Liver (tissue), 3 donors: ENCODE results near the gene ENO3.

Experiments used
- CTCF ChIP-seq: fragments of 150-350 bp; IDR thresholded peaks from 2 replicates; pipeline ENCODE4 v1.5.1; 2017; ENCODE audit warnings: improper control_type of control experiment, low read depth, low read length; ENCODE audit not compliant: missing input control
- EGR1 ChIP-seq, 2 donors: IDR thresholded peaks; 2 replicates each; pipeline ENCODE4 v1.6.1; 2016 to 2018; ENCODE audit warnings: antibody characterized with exemption in 2 of 2, low read depth in 2 of 2
- GABPA ChIP-seq, 2 donors: IDR thresholded peaks in 1 of 2; conservative IDR thresholded peaks in 1 of 2; 2 replicates each; pipeline ENCODE4 v1.6.1; 2016; ENCODE audit warnings: antibody characterized with exemption in 2 of 2, mild to moderate bottlenecking in 1 of 2, moderate library complexity in 1 of 2
- JUND ChIP-seq, 2 donors: IDR thresholded peaks; 2 replicates each; pipeline ENCODE4 v1.6.1; 2016; ENCODE audit warnings: antibody characterized with exemption in 2 of 2
- NR2F2 ChIP-seq: IDR thresholded peaks from 2 replicates; pipeline ENCODE4 v1.6.1; 2016; ENCODE audit warnings: antibody characterized with exemption
- RAD21 ChIP-seq, 2 donors: IDR thresholded peaks; 2 replicates each; pipeline ENCODE4 v1.6.1; 2016; ENCODE audit warnings: antibody characterized with exemption in 2 of 2, mild to moderate bottlenecking in 2 of 2
- REST ChIP-seq: IDR thresholded peaks from 2 replicates; pipeline ENCODE4 v1.6.1; 2016; ENCODE audit warnings: antibody characterized with exemption, mild to moderate bottlenecking
- TAF1 ChIP-seq: conservative IDR thresholded peaks from 2 replicates; pipeline ENCODE4 v1.6.1; 2016; ENCODE audit warnings: antibody characterized with exemption, mild to moderate bottlenecking
- YY1 ChIP-seq: IDR thresholded peaks from 2 replicates; pipeline ENCODE4 v1.6.1; 2016; ENCODE audit warnings: antibody characterized with exemption, mild to moderate bottlenecking
- ZBTB33 ChIP-seq: IDR thresholded peaks from 2 replicates; pipeline ENCODE4 v1.6.1; 2016; ENCODE audit warnings: antibody characterized with exemption
- TF ChIP-seq, protein P1 (sequence below): IDR thresholded peaks from 2 replicates; pipeline ENCODE4 v1.6.1; 2016; ENCODE audit warnings: antibody characterized with exemption
- TF ChIP-seq, protein P2 (sequence below): IDR thresholded peaks from 2 replicates; pipeline ENCODE4 v1.6.1; 2016; ENCODE audit warnings: antibody characterized with exemption
- donor health status: healthy.
- donor health status: healthy.

GRCh38 chr17:4956493-4957061 is 5.7 kb downstream of the ENO3 start:
- TF ChIP-seq CTCF, result peak; percentile 4
- no peak for TF ChIP-seq YY1
- no peak for TF ChIP-seq NR2F2
- no peak for TF ChIP-seq TAF1
- TF ChIP-seq RAD21 (IDR thresholded peaks at IDR 0.05), result no peak
- TF ChIP-seq, protein P1, sequence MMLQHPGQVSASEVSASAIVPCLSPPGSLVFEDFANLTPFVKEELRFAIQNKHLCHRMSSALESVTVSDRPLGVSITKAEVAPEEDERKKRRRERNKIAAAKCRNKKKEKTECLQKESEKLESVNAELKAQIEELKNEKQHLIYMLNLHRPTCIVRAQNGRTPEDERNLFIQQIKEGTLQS, result no peak
- TF ChIP-seq ZBTB33, result no peak
- TF ChIP-seq REST, result no peak
- no peak for TF ChIP-seq EGR1 (IDR thresholded peaks at IDR 0.05; ENCODE audit: low read depth in 2 of 2)
- TF ChIP-seq GABPA (IDR thresholded peaks at IDR 0.05 in 1 of 2, conservative IDR thresholded peaks at IDR 0.05 in 1 of 2), result no peak
- TF ChIP-seq JUND (IDR thresholded peaks at IDR 0.05), result no peak
- TF ChIP-seq, protein P2, sequence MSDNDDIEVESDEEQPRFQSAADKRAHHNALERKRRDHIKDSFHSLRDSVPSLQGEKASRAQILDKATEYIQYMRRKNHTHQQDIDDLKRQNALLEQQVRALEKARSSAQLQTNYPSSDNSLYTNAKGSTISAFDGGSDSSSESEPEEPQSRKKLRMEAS, result no peak
